ENCODE results near the gene PVALB. TPM values are rescaled to one million over a fixed set of nuclear protein-coding genes. Genes with fewer than 3 reads are reported as not detected.

Gene PVALB
- total RNA-seq, 3 donors from 2014 or later (not counting 1 experiment from before 2014, with no cell fraction given) = 0.99 TPM; not detected in 2

GRCh38 chr22:36767035-36767775, 49.6 kb downstream of the PVALB start:
- no peak for TF ChIP-seq CTCF (IDR thresholded peaks at IDR 0.05)
- H3K9me3 ChIP-seq (ENCODE audit: control insufficient read depth, insufficient read depth, low read length) = no peaks in the 10 kb centered on the region
- no peak overlapping the region for H3K4me3 ChIP-seq (ENCODE audit: low read length)
- no peak overlapping the region for H3K4me3 Mint-ChIP-seq
- H3K4me1 ChIP-seq (ENCODE audit: control insufficient read depth, insufficient read depth, low read length) = no peaks in the 10 kb centered on the region
- ATAC-seq (no peak), DNase-seq (no peak)
- H3K27me3 ChIP-seq (ENCODE audit: control insufficient read depth, insufficient read depth, low read length) = no peaks in the 10 kb centered on the region
- peaks cover 3% of the 10 kb centered on the region for H3K36me3 ChIP-seq (ENCODE audit: control insufficient read depth, insufficient read depth, low read length)
- no peak overlapping the region for H3K27ac ChIP-seq (ENCODE audit: low read length)
- H3K9me3 Mint-ChIP-seq = no peaks in the 10 kb centered on the region
- no peak overlapping the region for H3K27ac Mint-ChIP-seq
- WGBS (ENCODE audit: insufficient coverage) = 96% methylated on average over 10 of the region's 10 CpGs
- no peaks in the 10 kb centered on the region for H3K27me3 Mint-ChIP-seq (ENCODE audit: low read depth in 2 of 2)
- H3K36me3 Mint-ChIP-seq = no peaks in the 10 kb centered on the region
- intact Hi-C loops (cut with micrococcal nuclease) = no loop called here
- H3K4me1 Mint-ChIP-seq = peaks cover 5 to 6% of the 10 kb centered on the region in 2 donors

- no peak for TF ChIP-seq CTCF (IDR thresholded peaks at IDR 0.05)
- no peak for DNase-seq
These were observed 50.8 kb downstream of the PVALB start for GRCh38 chr22:36765943-36766450.

GRCh38 chr22:36765131-36765942, 51.5 kb downstream of the PVALB start:
- H3K27ac ChIP-seq (ENCODE audit: low read length) = no peak overlapping the region
- intact Hi-C loops (cut with micrococcal nuclease) = no loop called here
- no peak overlapping the region for H3K4me3 ChIP-seq (ENCODE audit: low read length)
- no peak overlapping the region for H3K4me3 Mint-ChIP-seq
- WGBS (ENCODE audit: insufficient coverage) = 94% methylated on average over 17 of the region's 17 CpGs
- no peak for TF ChIP-seq CTCF (IDR thresholded peaks at IDR 0.05)
- no peaks in the 10 kb centered on the region for H3K4me1 ChIP-seq (ENCODE audit: control insufficient read depth, insufficient read depth, low read length)
- no peaks in the 10 kb centered on the region for H3K9me3 Mint-ChIP-seq
- H3K27me3 ChIP-seq (ENCODE audit: control insufficient read depth, insufficient read depth, low read length) = no peaks in the 10 kb centered on the region
- no peaks in the 10 kb centered on the region for H3K36me3 Mint-ChIP-seq
- peaks cover 3% of the 10 kb centered on the region for H3K36me3 ChIP-seq (ENCODE audit: control insufficient read depth, insufficient read depth, low read length)
- ATAC-seq (no peak), DNase-seq (no peak)
- H3K9me3 ChIP-seq (ENCODE audit: control insufficient read depth, insufficient read depth, low read length) = no peaks in the 10 kb centered on the region
- no peaks in the 10 kb centered on the region for H3K27me3 Mint-ChIP-seq (ENCODE audit: low read depth in 2 of 2)
- H3K27ac Mint-ChIP-seq = no peak overlapping the region
- H3K4me1 Mint-ChIP-seq = no peaks in the 10 kb centered on the region

More at GRCh38 chr22:36765943-36766450, 50.8 kb downstream of the PVALB start:
- Histone ChIP-seq H3K9me3 (ENCODE audit: control insufficient read depth, insufficient read depth, low read length) (no peaks in the 10 kb centered on the region), H3K27ac (ENCODE audit: low read length) (no peak overlapping the region), H3K4me1 (ENCODE audit: control insufficient read depth, insufficient read depth, low read length) (no peaks in the 10 kb centered on the region), H3K27me3 (ENCODE audit: control insufficient read depth, insufficient read depth, low read length) (no peaks in the 10 kb centered on the region), H3K36me3 (ENCODE audit: control insufficient read depth, insufficient read depth, low read length) (peaks cover 3% of the 10 kb centered on the region), H3K4me3 (ENCODE audit: low read length) (no peak overlapping the region)
- H3K27me3 Mint-ChIP-seq (ENCODE audit: low read depth in 2 of 2) = no peaks in the 10 kb centered on the region
- ATAC-seq = no peak
- no peaks in the 10 kb centered on the region for H3K9me3 Mint-ChIP-seq
- 92% methylated on average over 11 of the region's 11 CpGs for WGBS (ENCODE audit: insufficient coverage)
- no peaks in the 10 kb centered on the region for H3K36me3 Mint-ChIP-seq
- intact Hi-C loops (cut with micrococcal nuclease) = no loop called here
- peaks cover 0 to 2% of the 10 kb centered on the region in 2 donors for H3K4me1 Mint-ChIP-seq
- H3K27ac Mint-ChIP-seq = no peak overlapping the region
- no peak overlapping the region for H3K4me3 Mint-ChIP-seq
